Calu3 (cell line): ENCODE results near the gene DDX5. TPM values are rescaled to one million over a fixed set of nuclear protein-coding genes. Genes with fewer than 3 reads are reported as not detected.

Source experiments
- Bru-seq: library from RNA; stranded (reverse); fragments of 400-500 nt; gene quantifications from one replicate; lab custom pipeline; 2021; lab: Mats Ljungman, UMichigan
- BruChase-seq, 2 experiments: library from RNA; stranded (reverse); fragments of 400-500 nt; gene quantifications; one replicate each; lab custom pipeline; 2021; lab: Mats Ljungman, UMichigan
- BruUV-seq: library from RNA; stranded (reverse); fragments of 400-500 nt; replicated peaks from 2 replicates; lab custom pipeline; 2021; lab: Mats Ljungman, UMichigan
- CTCF ChIA-PET: fragments of 300-600 bp; sonication (Branson Sonifier 250); formaldehyde crosslinking; loops from one replicate; lab custom pipeline; 2022; ENCODE audit warnings: antibody characterized with exemption; lab: Charles Lee
- DNase-seq: peaks from one replicate; pipeline ENCODE4 v3.0.0; 2022
- H3K27ac Mint-ChIP-seq: one replicate; pipeline ENCODE4 v1.8.0; 2022; ENCODE audit warnings: mixed read lengths; ENCODE audit not compliant: unreplicated experiment
- H3K27me3 Mint-ChIP-seq: one replicate; pipeline ENCODE4 v1.8.0; 2022; ENCODE audit warnings: mixed read lengths; ENCODE audit not compliant: unreplicated experiment
- H3K36me3 Mint-ChIP-seq: one replicate; pipeline ENCODE4 v1.8.0; 2022; ENCODE audit warnings: mild to moderate bottlenecking, moderate library complexity, mixed read lengths; ENCODE audit not compliant: insufficient read depth, unreplicated experiment
- H3K4me1 Mint-ChIP-seq: one replicate; pipeline ENCODE4 v1.8.0; 2022; ENCODE audit warnings: mild to moderate bottlenecking, low read depth, mixed read lengths; ENCODE audit not compliant: unreplicated experiment
- H3K4me3 Mint-ChIP-seq: one replicate; pipeline ENCODE4 v1.8.0; 2022; ENCODE audit warnings: mild to moderate bottlenecking, low read depth, moderate library complexity, mixed read lengths; ENCODE audit not compliant: unreplicated experiment
- H3K9me3 Mint-ChIP-seq: one replicate; pipeline ENCODE4 v1.8.0; 2022; ENCODE audit warnings: low read depth, mixed read lengths; ENCODE audit not compliant: unreplicated experiment
- intact Hi-C: fragments of 100-400 bp; cut with micrococcal nuclease; formaldehyde crosslinking; loops from one replicate; pipeline ENCODE4 v1.10.0; 2022; ENCODE audit not compliant: unreplicated experiment
- long read RNA-seq: library from polyadenylated mRNA; stranded (forward); transcript quantifications from one replicate; pipeline ENCODE4 v2.0.0, GENCODE V29; 2022
- total RNA-seq: library from RNA; stranded (reverse); gene quantifications from 2 replicates; pipeline ENCODE4 v1.2.3, GENCODE V29; 2022
- TF ChIP-seq, protein P1 (sequence below): fragments of 200-600 bp; IDR thresholded peaks from one replicate; pipeline ENCODE4 v1.8.0; 2022; ENCODE audit warnings: antibody characterized with exemption; ENCODE audit not compliant: unreplicated experiment

Gene DDX5
- total RNA-seq = 384 and 477 TPM in 2 replicates
- Bru-seq, nascent RNA = percentile 100 among the genes with signal in this experiment
- percentile 100 among the genes with signal in this experiment for BruChase-seq, experiment 1, labeled RNA remaining after a 6-hour chase
- BruChase-seq, experiment 2, labeled RNA remaining after a 2-hour chase = percentile 100 among the genes with signal in this experiment
- long read RNA-seq, transcript DDX5-201 (13 exons, 2,554 nt) = major isoform, 638 of 869 reads
- long read RNA-seq, transcript DDX5-215 (12 exons, 3,558 nt) = minor isoform, 47 of 869 reads
- long read RNA-seq, partial matches to known transcripts = 76 of 869 reads
- long read RNA-seq, other reads (novel, unspliced or antisense) = 108 of 869 reads

- DNase-seq = peak; percentile 96
- CTCF ChIA-PET = interaction anchor here (0.6 to 1.0 kb wide), 4 partner anchors 10 to 894 kb away, joined by 3 to 11 read pairs (median 4); no protein-coding TSS in a partner anchor
- TF ChIP-seq, protein P1, sequence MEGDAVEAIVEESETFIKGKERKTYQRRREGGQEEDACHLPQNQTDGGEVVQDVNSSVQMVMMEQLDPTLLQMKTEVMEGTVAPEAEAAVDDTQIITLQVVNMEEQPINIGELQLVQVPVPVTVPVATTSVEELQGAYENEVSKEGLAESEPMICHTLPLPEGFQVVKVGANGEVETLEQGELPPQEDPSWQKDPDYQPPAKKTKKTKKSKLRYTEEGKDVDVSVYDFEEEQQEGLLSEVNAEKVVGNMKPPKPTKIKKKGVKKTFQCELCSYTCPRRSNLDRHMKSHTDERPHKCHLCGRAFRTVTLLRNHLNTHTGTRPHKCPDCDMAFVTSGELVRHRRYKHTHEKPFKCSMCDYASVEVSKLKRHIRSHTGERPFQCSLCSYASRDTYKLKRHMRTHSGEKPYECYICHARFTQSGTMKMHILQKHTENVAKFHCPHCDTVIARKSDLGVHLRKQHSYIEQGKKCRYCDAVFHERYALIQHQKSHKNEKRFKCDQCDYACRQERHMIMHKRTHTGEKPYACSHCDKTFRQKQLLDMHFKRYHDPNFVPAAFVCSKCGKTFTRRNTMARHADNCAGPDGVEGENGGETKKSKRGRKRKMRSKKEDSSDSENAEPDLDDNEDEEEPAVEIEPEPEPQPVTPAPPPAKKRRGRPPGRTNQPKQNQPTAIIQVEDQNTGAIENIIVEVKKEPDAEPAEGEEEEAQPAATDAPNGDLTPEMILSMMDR = no peak
- Mint-ChIP-seq H3K27ac (peak within 1 kb of the TSS; percentile 99), H3K4me1 (peaks cover 19% of the 10 kb centered on the region), H3K36me3 (peaks cover 89% of the 10 kb centered on the region), H3K4me3 (peak within 1 kb of the TSS; percentile 86), H3K9me3 (no peaks in the 10 kb centered on the region), H3K27me3 (no peaks in the 10 kb centered on the region)
- intact Hi-C loops = no loop called here
- no TSS peak for BruUV-seq
Measured at GRCh38 chr17:64506201-64506575, at the start of gene DDX5. Gene DDX5 (minus strand): TSS chr17:64506289. CDS start chr17:64506119, 170 bp downstream.

DNA sequence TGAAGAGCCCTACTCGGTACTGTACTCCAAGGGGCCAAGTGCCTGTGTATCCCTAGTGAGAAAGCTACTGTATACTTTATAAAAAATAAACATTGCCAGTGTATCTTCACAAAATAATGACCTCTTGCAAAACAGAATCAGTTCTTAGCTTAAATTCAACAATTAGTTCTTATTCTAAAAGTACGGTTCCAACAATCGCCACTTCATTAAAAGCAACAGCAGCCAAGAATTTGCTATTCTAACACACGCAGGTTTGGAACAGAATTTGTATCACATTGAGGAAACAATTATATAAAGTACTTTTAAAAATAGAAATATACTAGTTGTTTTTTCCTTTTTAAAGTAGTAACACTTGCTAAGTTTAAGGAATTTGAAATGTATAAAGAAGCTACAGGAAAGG, 49.2 kb upstream of the DDX5 start:
- no peaks in the 10 kb centered on the region for H3K27me3 Mint-ChIP-seq
- no peaks in the 10 kb centered on the region for H3K9me3 Mint-ChIP-seq
- DNase-seq = no peak
- H3K4me1 Mint-ChIP-seq = no peaks in the 10 kb centered on the region
- no TSS peak for BruUV-seq
- no peak overlapping the region for H3K27ac Mint-ChIP-seq
- TF ChIP-seq, protein P1 = no peak
- CTCF ChIA-PET = no interaction called here
- peaks cover 17% of the 10 kb centered on the region for H3K36me3 Mint-ChIP-seq
- H3K4me3 Mint-ChIP-seq = no peak overlapping the region
- intact Hi-C loops = no loop called here

DNA sequence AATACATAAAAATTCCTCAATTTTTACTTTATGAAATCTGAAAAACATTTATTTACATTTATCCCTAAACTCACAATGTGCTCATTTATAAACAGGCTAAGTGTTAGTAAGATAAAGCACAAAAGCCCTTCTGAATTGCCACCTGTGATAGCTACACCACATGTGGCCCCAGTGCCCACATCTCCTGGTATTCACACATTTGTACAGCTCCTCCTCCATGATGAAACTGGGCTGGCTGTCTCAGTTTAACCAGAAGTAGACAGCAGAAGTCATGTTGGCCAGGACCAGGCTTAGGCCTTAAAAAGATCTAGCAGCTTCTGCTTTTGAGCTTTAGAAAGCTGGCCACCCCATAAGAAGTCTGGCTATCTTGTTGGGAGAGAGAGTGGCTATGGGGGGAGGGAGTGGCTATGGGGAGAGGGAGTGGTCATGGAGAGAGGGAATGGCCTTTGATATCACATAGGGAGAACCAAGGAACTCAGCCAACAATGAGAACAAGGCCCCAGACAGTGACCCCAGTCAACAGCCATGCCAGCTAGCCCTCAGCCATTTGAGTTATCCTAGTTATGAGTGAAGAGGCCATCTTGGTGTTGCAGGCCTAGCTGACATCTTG, 48.0 kb upstream of the DDX5 start:
- Mint-ChIP-seq H3K9me3 (no peaks in the 10 kb centered on the region), H3K36me3 (peaks cover 17% of the 10 kb centered on the region), H3K4me1 (no peaks in the 10 kb centered on the region), H3K4me3 (no peak overlapping the region), H3K27ac (no peak overlapping the region), H3K27me3 (no peaks in the 10 kb centered on the region)
- CTCF ChIA-PET = no interaction called here
- intact Hi-C loops = no loop called here
- BruUV-seq = no TSS peak
- no peak for DNase-seq
- TF ChIP-seq, protein P1 = no peak

DNA sequence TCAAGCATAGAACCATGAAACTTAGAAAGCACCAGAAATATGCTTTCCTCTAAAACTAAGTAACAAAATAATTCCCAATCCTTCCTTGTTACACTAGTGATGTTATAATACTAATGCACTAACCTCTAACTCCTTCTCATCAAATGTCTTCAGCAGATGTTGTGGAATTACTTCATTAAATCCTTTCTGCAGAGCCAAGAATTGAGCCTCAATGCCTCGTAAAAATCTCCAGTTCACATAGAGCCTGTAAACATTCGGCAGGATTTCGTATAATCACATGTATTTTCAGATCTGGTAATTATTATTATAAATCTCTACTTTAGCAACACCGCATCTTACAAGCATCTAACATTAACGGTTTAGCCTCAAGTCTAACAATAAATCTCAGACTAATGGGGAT, 45.4 kb upstream of the DDX5 start:
- no peak overlapping the region for H3K27ac Mint-ChIP-seq
- H3K27me3 Mint-ChIP-seq = no peaks in the 10 kb centered on the region
- H3K4me3 Mint-ChIP-seq = no peak overlapping the region
- BruUV-seq = no TSS peak
- peaks cover 14% of the 10 kb centered on the region for H3K36me3 Mint-ChIP-seq
- intact Hi-C loops = no loop called here
- TF ChIP-seq, protein P1 = no peak
- CTCF ChIA-PET = no interaction called here
- DNase-seq = no peak
- no peaks in the 10 kb centered on the region for H3K4me1 Mint-ChIP-seq
- H3K9me3 Mint-ChIP-seq = no peaks in the 10 kb centered on the region
